HEK293 (cell line): Measurements from ENCODE around the gene GPR33.

Source experiments
- CTCF ChIP-seq: fragments of 450-650 bp; formaldehyde crosslinking; IDR thresholded peaks from 2 replicates; pipeline ENCODE4 v1.5.1; 2016; ENCODE audit warnings: missing biosample characterization, missing genetic modification characterization
- KLF9 ChIP-seq: fragments of 450-650 bp; formaldehyde crosslinking; IDR thresholded peaks from 2 replicates; pipeline ENCODE4 v1.5.1; 2016; ENCODE audit warnings: missing biosample characterization, missing genetic modification characterization, low read depth
- ZBTB6 ChIP-seq: fragments of 450-650 bp; formaldehyde crosslinking; IDR thresholded peaks from 2 replicates; pipeline ENCODE4 v1.5.1; 2017; ENCODE audit warnings: missing biosample characterization, missing genetic modification characterization
- ZNF416 ChIP-seq: fragments of 450-650 bp; formaldehyde crosslinking; IDR thresholded peaks from 2 replicates; pipeline ENCODE4 v1.5.1; 2016; ENCODE audit warnings: missing biosample characterization, missing genetic modification characterization

GRCh38 chr14:31465111-31465510 is 22.7 kb downstream of the GPR33 start:
- TF ChIP-seq KLF9 (tag by site-specific recombination) (no peak), CTCF (tag by site-specific recombination) (no peak), ZBTB6 (tag by site-specific recombination) (no peak), ZNF416 (tag by site-specific recombination) (no peak)
